ENCODE data around the gene PEX1. TPM values are rescaled to one million over a fixed set of nuclear protein-coding genes. Genes with fewer than 3 reads are reported as not detected.

The PEX1 gene
- total and polyA plus RNA-seq, 9 of the 15 experiments (the other 6 are each of a cell fraction or from before 2014, with no cell fraction given) = 9.4 to 32.2 (median 19.9) TPM

- TF ChIP-seq YY1 (IDR thresholded peaks at IDR 0.05; ENCODE audit: borderline replicate concordance in 1 of 3, control insufficient read depth in 1 of 3, extremely low read depth in 1 of 3, insufficient read depth in 3 of 3, insufficient read length in 1 of 3, insufficient replicate concordance in 2 of 3, low read depth in 1 of 3, low read length in 2 of 3) = peak in 2 of 3 experiments; percentile 53 to 78
- TF ChIP-seq HNRNPLL (IDR thresholded peaks at IDR 0.05; ENCODE audit: low read depth, low read length, poor library complexity, severe bottlenecking) = peak; percentile 97
- TF ChIP-seq POLR2AphosphoS2 (IDR thresholded peaks at IDR 0.05; ENCODE audit: low read length) = no peak
- no peak for TF ChIP-seq POU5F1 (IDR thresholded peaks at IDR 0.05; ENCODE audit: borderline replicate concordance, low read depth, low read length, partially characterized antibody)
- no peak for TF ChIP-seq ZNF57 (CRISPR knock-in tag; IDR thresholded peaks at IDR 0.05)
- TF ChIP-seq MEIS2 (IDR thresholded peaks at IDR 0.05; ENCODE audit: partially characterized antibody) = no peak
- TF ChIP-seq ZNF311 (CRISPR knock-in tag; IDR thresholded peaks at IDR 0.05) = no peak
- no peak for TF ChIP-seq ZNF436 (CRISPR knock-in tag; IDR thresholded peaks at IDR 0.05)
- no peak for TF ChIP-seq ZNF175 (CRISPR knock-in tag; IDR thresholded peaks at IDR 0.05; ENCODE audit: low read depth)
- TF ChIP-seq FOXP4 (CRISPR knock-in tag; IDR thresholded peaks at IDR 0.05; ENCODE audit: borderline replicate concordance) = no peak
- peak; percentile 65 for TF ChIP-seq CXXC5 (CRISPR knock-in tag; IDR thresholded peaks at IDR 0.05)
- TF ChIP-seq RREB1 (CRISPR knock-in tag; IDR thresholded peaks at IDR 0.05) = no peak
- TF ChIP-seq ZNF224 (CRISPR knock-in tag; IDR thresholded peaks at IDR 0.05) = no peak
- 0 out of 2 replicates have a peak, but pooled peaks have one; percentile 35 for TF ChIP-seq HDAC2 (IDR thresholded peaks at IDR 0.05)
- no peak for TF ChIP-seq MTA2 (IDR thresholded peaks at IDR 0.05; ENCODE audit: low read depth)
- TF ChIP-seq RUNX1 (IDR thresholded peaks at IDR 0.05; ENCODE audit: low read depth) = no peak
Measured at GRCh38 chr7:92527300-92528187, 776 bp downstream of the PEX1 start (continued).

Measured in K562 (cell line).